Amniotic stem cell (primary cell): ENCODE data around the gene CCDC150.
"Not testable (repeated sequence)": the region's sequence is repeated elsewhere in the genome, so short reads cannot be mapped to it uniquely, and the experiment has no call there.

Source experiments
- DNase-seq: peaks from one replicate; lab custom pipeline; 2025; lab: John Stamatoyannopoulos, UW

CCDC150 gene

GRCh38 chr2:196635156-196635555, 4.4 kb upstream of the CCDC150 start:
- DNase-seq = no peak

GRCh38 chr2:196638765-196639164, 750 bp upstream of the CCDC150 start:
- DNase-seq = no peak

GRCh38 chr2:196640031-196640548, 575 bp downstream of the CCDC150 start:
- DNase-seq = no peak

GRCh38 chr2:196649202-196649601, 9.7 kb downstream of the CCDC150 start:
- no peak for DNase-seq

GRCh38 chr2:196651387-196652094, 12.0 kb downstream of the CCDC150 start:
- no peak for DNase-seq

GRCh38 chr2:196652869-196653268, 13.4 kb downstream of the CCDC150 start:
- no peak for DNase-seq

- no peak for DNase-seq
Observed at GRCh38 chr2:196653843-196654242, 14.3 kb downstream of the CCDC150 start.

GRCh38 chr2:196655761-196656160, 16.2 kb downstream of the CCDC150 start:
- DNase-seq = no peak

- no peak for DNase-seq
Observed at GRCh38 chr2:196657333-196657732, 17.8 kb downstream of the CCDC150 start.

GRCh38 chr2:196659844-196660243, 20.3 kb downstream of the CCDC150 start:
- DNase-seq = no peak

GRCh38 chr2:196660244-196660643, 20.7 kb downstream of the CCDC150 start:
- peak; percentile 6 for DNase-seq

- no peak for DNase-seq
Observed at GRCh38 chr2:196670342-196670741, 30.8 kb downstream of the CCDC150 start.

GRCh38 chr2:196675963-196676362, 36.4 kb downstream of the CCDC150 start:
- no peak for DNase-seq

- DNase-seq = peak; percentile 8
Observed at GRCh38 chr2:196677404-196677803, 37.9 kb downstream of the CCDC150 start.

- no peak for DNase-seq
Observed at GRCh38 chr2:196679368-196679767, 39.9 kb downstream of the CCDC150 start.

- no peak for DNase-seq
Observed at GRCh38 chr2:196681510-196681909, 42.0 kb downstream of the CCDC150 start.

- DNase-seq = no peak
Observed at GRCh38 chr2:196685792-196686191, 46.3 kb downstream of the CCDC150 start.

GRCh38 chr2:196686737-196687136, 47.2 kb downstream of the CCDC150 start:
- DNase-seq = not testable (repeated sequence)

- DNase-seq = peak; percentile 11
Observed at GRCh38 chr2:196696423-196697079, 57.0 kb downstream of the CCDC150 start.

- no peak for DNase-seq
Observed at GRCh38 chr2:196697825-196698224, 58.3 kb downstream of the CCDC150 start.

- DNase-seq = no peak
Observed at GRCh38 chr2:196702641-196703040, 63.1 kb downstream of the CCDC150 start.

GRCh38 chr2:196703695-196704094, 64.2 kb downstream of the CCDC150 start:
- no peak for DNase-seq

GRCh38 chr2:196710056-196710455, 70.5 kb downstream of the CCDC150 start:
- DNase-seq = not testable (repeated sequence)
